A549 (cell line): Measurements from ENCODE around the gene DNAH17. TPM values are rescaled to one million over a fixed set of nuclear protein-coding genes. Genes with fewer than 3 reads are reported as not detected.

Experiments
- ATAC-seq, 2 experiments: fragments of 200-7000 bp in 1 of 2; fragments of >200 bp in 1 of 2; cut with Nextera tagmentation in 1 of 2; cut with Tn5 transposase in 1 of 2; 3 replicates each; pipeline versions ENCODE4 v1.8.0 to v1.9.1; 2018 to 2020; ENCODE audit warnings: mild to moderate bottlenecking in 1 of 2, moderate library complexity in 1 of 2
- CTCF ChIA-PET: fragments of 300-600 bp; sonication (Branson Sonifier 250); formaldehyde crosslinking; extraction: SDS; loops from one replicate; lab custom pipeline; 2021; ENCODE audit warnings: antibody characterized with exemption, inconsistent platforms; lab: Yijun Ruan, JAX
- POLR2A ChIA-PET: fragments of 350-600 bp; formaldehyde crosslinking; extraction: SDS; loops from one replicate; lab custom pipeline; 2021; ENCODE audit warnings: antibody characterized with exemption, inconsistent platforms; lab: Yijun Ruan, JAX
- DNase-seq, 2 experiments: peaks; one replicate each; pipeline versions ENCODE4 v3.0.0 to v3.0.0-alpha.2; 2011 to 2016; ENCODE audit warnings: low read depth in 1 of 2, low spot score in 1 of 2
- FAIRE-seq: peaks from 2 replicates; lab custom pipeline; 2011; peaks lifted over from hg19 to GRCh38; lab: Jason Lieb, UNC
- H3K27ac ChIP-seq, 2 experiments: fragments of >200 bp; sonication (Bioruptor Twin); formaldehyde crosslinking; 3 replicates each; pipeline ENCODE4 v1.5.1; 2016 to 2017
- H3K4me1 ChIP-seq: fragments of >200 bp; sonication (Bioruptor Twin); formaldehyde crosslinking; 3 replicates; pipeline ENCODE4 v1.6.1; 2016
- H3K4me2 ChIP-seq: fragments of >200 bp; sonication (Bioruptor Twin); formaldehyde crosslinking; 3 replicates; pipeline ENCODE4 v1.6.1; 2016
- H3K4me3 ChIP-seq: fragments of >200 bp; sonication (Bioruptor Twin); formaldehyde crosslinking; 3 replicates; pipeline ENCODE4 v1.5.1; 2016
- H3K9me3 ChIP-seq: fragments of >200 bp; sonication (Bioruptor Twin); formaldehyde crosslinking; 3 replicates; pipeline ENCODE4 v1.6.1; 2016
- CBX8 ChIP-seq: fragments of 200-600 bp; sonication (generic); IDR thresholded peaks from 2 replicates; pipeline ENCODE4 v1.6.1; 2016
- CHD2 ChIP-seq: fragments of 150-350 bp; IDR thresholded peaks from 2 replicates; pipeline ENCODE4 v1.6.1; 2014; ENCODE audit warnings: low read length; ENCODE audit not compliant: partially characterized antibody
- CTCF ChIP-seq: fragments of >200 bp; sonication (Bioruptor Twin); formaldehyde crosslinking; IDR thresholded peaks from 3 replicates; pipeline ENCODE4 v1.5.1; 2016
- E2F6 ChIP-seq: IDR thresholded peaks from 2 replicates; pipeline ENCODE4 v1.6.1; 2012; ENCODE audit warnings: low read depth, borderline replicate concordance
- EHF ChIP-seq: fragments of 250-450 bp; sonication (Bioruptor Pico); IDR thresholded peaks from 2 replicates; pipeline ENCODE4 v1.5.0; 2020; ENCODE audit warnings: mild to moderate bottlenecking
- EP300 ChIP-seq, 2 experiments: fragments of >200 bp; sonication (Bioruptor Twin); formaldehyde crosslinking; IDR thresholded peaks; 2 replicates in 1 of 2; 3 replicates in 1 of 2; pipeline ENCODE4 v1.6.1; 2016 to 2017
- FOXS1 ChIP-seq: fragments of 250-450 bp; sonication (Bioruptor Pico); IDR thresholded peaks from 2 replicates; pipeline ENCODE4 v1.5.0; 2020; ENCODE audit warnings: mild to moderate bottlenecking, moderate library complexity
- HMGXB4 ChIP-seq: fragments of 250-450 bp; sonication (Bioruptor Pico); IDR thresholded peaks from 2 replicates; pipeline ENCODE4 v1.5.0; 2021; ENCODE audit warnings: mild to moderate bottlenecking, moderate library complexity, borderline replicate concordance
- HOXA7 ChIP-seq: fragments of 250-450 bp; sonication (Bioruptor Pico); IDR thresholded peaks from 2 replicates; pipeline ENCODE4 v1.5.0; 2020; ENCODE audit warnings: mild to moderate bottlenecking, moderate library complexity
- JUN ChIP-seq, 2 experiments: fragments of >200 bp; sonication (Bioruptor Twin); formaldehyde crosslinking; IDR thresholded peaks; 2 replicates in 1 of 2; 3 replicates in 1 of 2; pipeline ENCODE4 v1.6.1; 2016 to 2017
- JUNB ChIP-seq: fragments of >200 bp; sonication (Bioruptor Twin); formaldehyde crosslinking; IDR thresholded peaks from 2 replicates; pipeline ENCODE4 v1.6.1; 2016
- KDM1A ChIP-seq: fragments of 200-600 bp; sonication (generic); IDR thresholded peaks from 2 replicates; pipeline ENCODE4 v1.6.1; 2016; ENCODE audit warnings: low read depth, mild to moderate bottlenecking
- MAZ ChIP-seq: fragments of 150-350 bp; IDR thresholded peaks from 2 replicates; pipeline ENCODE4 v1.6.1; 2014; ENCODE audit warnings: antibody characterized with exemption, low read depth, low read length, borderline replicate concordance
- NFE2L2 ChIP-seq: fragments of 150-350 bp; conservative IDR thresholded peaks from 2 replicates; pipeline ENCODE4 v1.6.1; 2014; ENCODE audit warnings: low read length
- NPAS2 ChIP-seq: fragments of 250-450 bp; sonication (Bioruptor Pico); IDR thresholded peaks from 2 replicates; pipeline ENCODE4 v1.8.0; 2022; ENCODE audit warnings: mild to moderate bottlenecking, moderate library complexity, borderline replicate concordance
- PBX3 ChIP-seq: IDR thresholded peaks from 2 replicates; pipeline ENCODE4 v1.6.1; 2012
- PHF8 ChIP-seq: fragments of 200-600 bp; sonication (generic); IDR thresholded peaks from 2 replicates; pipeline ENCODE4 v1.6.1; 2016; ENCODE audit warnings: low read depth, mild to moderate bottlenecking, antibody characterized with exemption, moderate library complexity, borderline replicate concordance
- RAD21 ChIP-seq, 2 experiments: fragments of >200 bp in 1 of 2; sonication (Bioruptor Twin) in 1 of 2; formaldehyde crosslinking in 1 of 2; IDR thresholded peaks in 1 of 2; conservative IDR thresholded peaks in 1 of 2; 2 replicates in 1 of 2; 3 replicates in 1 of 2; pipeline ENCODE4 v1.6.1; 2012 to 2018; ENCODE audit warnings: inconsistent platforms in 1 of 2
- RARB ChIP-seq: fragments of 250-450 bp; sonication (Bioruptor Pico); IDR thresholded peaks from 2 replicates; pipeline ENCODE4 v1.8.0; 2021; ENCODE audit warnings: mild to moderate bottlenecking, moderate library complexity
- REST ChIP-seq: fragments of 200-600 bp; sonication (generic); IDR thresholded peaks from 2 replicates; pipeline ENCODE4 v1.6.1; 2016; ENCODE audit warnings: antibody characterized with exemption, mild to moderate bottlenecking, moderate library complexity
- RFX5 ChIP-seq: fragments of 450-650 bp; IDR thresholded peaks from 2 replicates; pipeline ENCODE4 v1.7.1; 2014; ENCODE audit warnings: antibody characterized with exemption, mild to moderate bottlenecking, moderate library complexity
- RNF2 ChIP-seq: fragments of 200-600 bp; sonication (generic); IDR thresholded peaks from 2 replicates; pipeline ENCODE4 v1.6.1; 2016; ENCODE audit warnings: low read depth, mild to moderate bottlenecking, antibody characterized with exemption, moderate library complexity, borderline replicate concordance
- SMC3 ChIP-seq: fragments of >200 bp; sonication (Bioruptor Twin); formaldehyde crosslinking; IDR thresholded peaks from 3 replicates; pipeline ENCODE4 v1.6.1; 2018; ENCODE audit warnings: inconsistent platforms
- ZFP36 ChIP-seq: fragments of 450-650 bp; IDR thresholded peaks from 2 replicates; pipeline ENCODE4 v1.6.1; 2014; ENCODE audit warnings: borderline replicate concordance; ENCODE audit not compliant: partially characterized antibody
- ZSCAN20 ChIP-seq: fragments of 250-450 bp; sonication (Bioruptor Pico); IDR thresholded peaks from 2 replicates; pipeline ENCODE4 v1.8.0; 2022; ENCODE audit warnings: mild to moderate bottlenecking, moderate library complexity
- WGBS: methylation state at CpG from one replicate; pipeline ENCODE4 v1.1.6; 2017; ENCODE audit errors: missing lambda C conversion rate; 5-methylcytosine and 5-hydroxymethylcytosine counted together
- polyA plus RNA-seq, 4 experiments: library from polyadenylated mRNA; depleted of rRNA in 3 of 4; stranded (reverse); fragments of >200 nt; fragmentation: RNase III in 1 of 4; extraction: RNeasy Plus Mini Kit Qiagen cat#74134 plus additional on column Dnase treatment in 1 of 4; gene quantifications; 2 replicates in 3 of 4; 3 replicates in 1 of 4; pipeline ENCODE4 v1.2.3, GENCODE V29; 2011 to 2017

DNAH17 gene
- polyA plus RNA-seq, 2 of the 4 experiments (the other 2 are of a cell fraction), result 0.21 to 0.26 TPM

GRCh38 chr17:78517421-78517820, 59.8 kb downstream of the DNAH17 start:
- TF ChIP-seq RNF2, result no peak
- DNase-seq, result no peak
- no peak for ATAC-seq
- WGBS, result 80% methylated on average over 2 of the region's 2 CpGs
- H3K4me3 ChIP-seq, result no peak overlapping the region
- ChIA-PET POLR2A (no interaction called here), CTCF (interaction anchor here (1.1 to 7.7 kb wide), 3 partner anchors 10 to 191 kb away, joined by 3 to 48 read pairs (median 10); no protein-coding TSS in a partner anchor)
- H3K4me1 ChIP-seq, result no peaks in the 10 kb centered on the region
- no peak overlapping the region for H3K4me2 ChIP-seq
- FAIRE-seq, result no peak
- peak overlapping the region in 1 of 2 experiments; percentile 21; a peak in 1 of 6 replicates for H3K27ac ChIP-seq
- H3K9me3 ChIP-seq, result no peaks in the 10 kb centered on the region

GRCh38 chr17:78515480-78515879, 61.7 kb downstream of the DNAH17 start:
- no peak for TF ChIP-seq CBX8
- no peak for TF ChIP-seq HMGXB4
- no peak for TF ChIP-seq E2F6
- TF ChIP-seq CTCF, result no peak
- TF ChIP-seq NPAS2 (CRISPR knock-in tag), result no peak
- TF ChIP-seq NFE2L2, result no peak
- TF ChIP-seq ZFP36, result no peak
- TF ChIP-seq FOXS1, result no peak
- TF ChIP-seq EHF, result no peak
- no peak for TF ChIP-seq MAZ
- no peak for TF ChIP-seq ZSCAN20
- TF ChIP-seq JUN (IDR thresholded peaks at IDR 0.05), result no peak
- TF ChIP-seq KDM1A, result no peak
- TF ChIP-seq PHF8, result no peak
- TF ChIP-seq EP300 (IDR thresholded peaks at IDR 0.05), result no peak
- no peak for TF ChIP-seq JUNB
- TF ChIP-seq, all 56 proteins: peak for 0
- Histone ChIP-seq H3K27ac (peak overlapping the region in 1 of 2 experiments; percentile 42; a peak in 2 of 6 replicates), H3K4me1 (no peaks in the 10 kb centered on the region), H3K4me3 (no peak overlapping the region), H3K4me2 (no peak overlapping the region), H3K9me3 (no peaks in the 10 kb centered on the region)
- no peak for ATAC-seq
- DNase-seq, result no peak
- ChIA-PET POLR2A (no interaction called here), CTCF (interaction anchor here (0.8 to 7.7 kb wide), 4 partner anchors 8 to 193 kb away, joined by 3 to 48 read pairs (median 6); no protein-coding TSS in a partner anchor)
- WGBS, result 64% methylated on average over 4 of the region's 4 CpGs
- FAIRE-seq, result no peak

GRCh38 chr17:78514521-78514920, 62.7 kb downstream of the DNAH17 start:
- DNase-seq (no peak), FAIRE-seq (no peak), ATAC-seq (no peak)
- WGBS, result 88% methylated on average over 18 of the region's 18 CpGs
- H3K4me1 ChIP-seq, result no peaks in the 10 kb centered on the region
- H3K27ac ChIP-seq, result no peak overlapping the region
- POLR2A ChIA-PET, result no interaction called here
- H3K4me2 ChIP-seq, result no peak overlapping the region
- CTCF ChIA-PET, result interaction anchor here (1.1 to 7.7 kb wide), 5 partner anchors 9 to 194 kb away, joined by 3 to 48 read pairs (median 3); no protein-coding TSS in a partner anchor
- H3K9me3 ChIP-seq, result no peaks in the 10 kb centered on the region
- no peak overlapping the region for H3K4me3 ChIP-seq
- TF ChIP-seq HOXA7 (no peak), SMC3 (no peak), PBX3 (no peak), CHD2 (no peak), RFX5 (no peak), NPAS2 (CRISPR knock-in tag) (no peak), RAD21 (conservative IDR thresholded peaks at IDR 0.05 in 1 of 2, IDR thresholded peaks at IDR 0.05 in 1 of 2) (no peak), RARB (no peak), REST (no peak)
